IMR-90 (cell line): ENCODE data around the gene EHBP1. TPM values are rescaled to one million over a fixed set of nuclear protein-coding genes. Genes with fewer than 3 reads are reported as not detected.

Experiments
- ATAC-seq: fragments of 200-7000 bp; cut with Tn5 transposase; 2 replicates; pipeline ENCODE4 v1.9.1; 2020; ENCODE audit warnings: low read depth, mild to moderate bottlenecking, moderate library complexity
- BruUV-seq: library from RNA; stranded (reverse); fragments of 400-500 nt; replicated peaks from 2 replicates; lab custom pipeline; 2021; lab: Mats Ljungman, UMichigan
- CTCF ChIA-PET: fragments of 300-600 bp; formaldehyde crosslinking; extraction: SDS; loops from one replicate; lab custom pipeline; 2021; ENCODE audit warnings: antibody characterized with exemption; lab: Yijun Ruan, JAX
- POLR2A ChIA-PET: fragments of 300-600 bp; sonication (Branson Sonifier 250); formaldehyde crosslinking; loops from one replicate; lab custom pipeline; 2022; ENCODE audit warnings: antibody characterized with exemption; ENCODE audit not compliant: unreplicated experiment; lab: Charles Lee
- DNase-seq: peaks from one replicate; pipeline ENCODE4 v3.0.0; 2013
- H2AFZ ChIP-seq: replicated peaks from 2 replicates; pipeline ENCODE3; 2013; ENCODE audit warnings: low read length, mild to moderate bottlenecking; ENCODE audit not compliant: poor library complexity
- H2AK5ac ChIP-seq: 2 replicates; pipeline ENCODE4 v1.6.1; 2013; ENCODE audit warnings: low read depth, low read length, inconsistent platforms
- H2AK9ac ChIP-seq: replicated peaks from 2 replicates; pipeline ENCODE3; 2013; ENCODE audit warnings: mild to moderate bottlenecking, low read depth, low read length, moderate library complexity; ENCODE audit not compliant: poor library complexity
- H2BK120ac ChIP-seq: 2 replicates; pipeline ENCODE4 v1.6.1; 2013; ENCODE audit warnings: low read depth, low read length, inconsistent platforms
- H2BK15ac ChIP-seq: 3 replicates; pipeline ENCODE4 v1.6.1; 2013; ENCODE audit warnings: low read depth, low read length, inconsistent platforms
- H2BK20ac ChIP-seq: 2 replicates; pipeline ENCODE4 v1.6.1; 2013; ENCODE audit warnings: low read depth, mild to moderate bottlenecking, inconsistent platforms, low read length, moderate library complexity
- H2BK5ac ChIP-seq: 2 replicates; pipeline ENCODE4 v1.6.1; 2013; ENCODE audit warnings: mild to moderate bottlenecking, low read depth, low read length, inconsistent platforms; ENCODE audit not compliant: poor library complexity, severe bottlenecking
- H3K14ac ChIP-seq: replicated peaks from 2 replicates; pipeline ENCODE4 v1.6.1; 2013; ENCODE audit warnings: low read depth, low read length, inconsistent platforms
- H3K18ac ChIP-seq: 2 replicates; pipeline ENCODE4 v1.6.1; 2013; ENCODE audit warnings: low read depth, low read length, control low read depth
- H3K23ac ChIP-seq: 2 replicates; pipeline ENCODE4 v1.6.1; 2013; ENCODE audit warnings: low read depth, low read length, inconsistent platforms
- H3K27ac ChIP-seq: 2 replicates; pipeline ENCODE4 v1.5.1; 2013; ENCODE audit warnings: mild to moderate bottlenecking, control low read depth, low read length; ENCODE audit not compliant: insufficient read depth
- H3K27me3 ChIP-seq: 2 replicates; pipeline ENCODE4 v1.6.1; 2013; ENCODE audit warnings: low read length; ENCODE audit not compliant: control insufficient read depth, insufficient read depth
- H3K36me3 ChIP-seq: 2 replicates; pipeline ENCODE4 v1.6.1; 2013; ENCODE audit warnings: low read length, mixed read lengths; ENCODE audit not compliant: control insufficient read depth, insufficient read depth
- H3K4ac ChIP-seq: 2 replicates; pipeline ENCODE4 v1.6.1; 2013; ENCODE audit warnings: low read depth, low read length, inconsistent platforms
- H3K4me1 ChIP-seq: 2 replicates; pipeline ENCODE4 v1.6.1; 2013; ENCODE audit warnings: low read length, mixed read lengths; ENCODE audit not compliant: control insufficient read depth, insufficient read depth
- H3K4me2 ChIP-seq: 2 replicates; pipeline ENCODE4 v1.6.1; 2013; ENCODE audit warnings: low read depth, mild to moderate bottlenecking, control low read depth, low read length, moderate library complexity
- H3K4me3 ChIP-seq: 2 replicates; pipeline ENCODE4 v1.5.1; 2013; ENCODE audit warnings: low read depth, mild to moderate bottlenecking, control low read depth, low read length, moderate library complexity; ENCODE audit not compliant: insufficient read depth
- H3K56ac ChIP-seq: 2 replicates; pipeline ENCODE4 v1.6.1; 2013; ENCODE audit warnings: low read length, inconsistent platforms; ENCODE audit not compliant: insufficient read depth; ENCODE audit errors: extremely low read depth
- H3K79me1 ChIP-seq, 2 experiments: 2 replicates each; pipeline ENCODE4 v1.6.1; 2013; ENCODE audit warnings: low read length in 2 of 2, inconsistent platforms in 1 of 2, low read depth in 1 of 2
- H3K9ac ChIP-seq: 2 replicates; pipeline ENCODE4 v1.6.1; 2013; ENCODE audit warnings: low read depth, low read length, control low read depth
- H3K9me1 ChIP-seq: 2 replicates; pipeline ENCODE4 v1.6.1; 2013; ENCODE audit warnings: low read length, inconsistent platforms; ENCODE audit not compliant: insufficient read depth
- H3K9me3 ChIP-seq: 2 replicates; pipeline ENCODE4 v1.6.1; 2013; ENCODE audit warnings: low read length; ENCODE audit not compliant: control insufficient read depth, insufficient read depth
- H4K20me1 ChIP-seq: 2 replicates; pipeline ENCODE4 v1.6.1; 2013; ENCODE audit warnings: low read length, inconsistent platforms; ENCODE audit not compliant: insufficient read depth
- H4K5ac ChIP-seq: 2 replicates; pipeline ENCODE4 v1.6.1; 2013; ENCODE audit warnings: mild to moderate bottlenecking, low read depth, low read length, control low read depth
- H4K8ac ChIP-seq, 2 experiments: 2 replicates each; pipeline ENCODE4 v1.6.1; 2013; ENCODE audit warnings: low read depth in 2 of 2, low read length in 2 of 2, control low read depth in 1 of 2, inconsistent platforms in 1 of 2
- H4K91ac ChIP-seq: 2 replicates; pipeline ENCODE4 v1.6.1; 2013; ENCODE audit warnings: low read depth, low read length, inconsistent platforms; ENCODE audit not compliant: insufficient read depth
- BHLHE40 ChIP-seq: fragments of 150-350 bp; IDR thresholded peaks from 2 replicates; pipeline ENCODE4 v1.6.1; 2016; ENCODE audit warnings: mild to moderate bottlenecking, low read depth, low read length
- CEBPB ChIP-seq: IDR thresholded peaks from 2 replicates; pipeline ENCODE4 v1.6.1; 2012; ENCODE audit warnings: low read depth, low read length, improper control_type of control experiment
- CHD1 ChIP-seq: IDR thresholded peaks from 2 replicates; pipeline ENCODE4 v1.6.1; 2012; ENCODE audit warnings: low read depth, low read length, improper control_type of control experiment
- FOS ChIP-seq: fragments of 150-350 bp; IDR thresholded peaks from 2 replicates; pipeline ENCODE4 v1.6.1; 2016; ENCODE audit warnings: low read depth, low read length
- MAFK ChIP-seq: IDR thresholded peaks from 2 replicates; pipeline ENCODE4 v1.6.1; 2012; ENCODE audit warnings: low read depth, low read length, improper control_type of control experiment
- MAZ ChIP-seq: IDR thresholded peaks from 2 replicates; pipeline ENCODE4 v1.6.1; 2012; ENCODE audit warnings: low read depth, mild to moderate bottlenecking, low read length, improper control_type of control experiment, moderate library complexity, borderline replicate concordance
- MXI1 ChIP-seq: IDR thresholded peaks from 2 replicates; pipeline ENCODE4 v1.6.1; 2012; ENCODE audit warnings: low read depth, mild to moderate bottlenecking, low read length, moderate library complexity, borderline replicate concordance
- NFE2L2 ChIP-seq: fragments of 150-350 bp; IDR thresholded peaks from 2 replicates; pipeline ENCODE4 v1.6.1; 2016; ENCODE audit warnings: low read depth, mild to moderate bottlenecking, low read length
- POLR2A ChIP-seq: IDR thresholded peaks from 2 replicates; pipeline ENCODE4 v1.6.1; 2012; ENCODE audit warnings: mild to moderate bottlenecking, low read depth, low read length
- RAD21 ChIP-seq: IDR thresholded peaks from 2 replicates; pipeline ENCODE4 v1.6.1; 2012; ENCODE audit warnings: low read length, improper control_type of control experiment
- RCOR1 ChIP-seq: IDR thresholded peaks from 2 replicates; pipeline ENCODE4 v1.6.1; 2012; ENCODE audit warnings: mild to moderate bottlenecking, low read length, improper control_type of control experiment; ENCODE audit not compliant: insufficient replicate concordance
- RFX5 ChIP-seq: IDR thresholded peaks from 2 replicates; pipeline ENCODE4 v1.8.0; 2012; ENCODE audit warnings: low read depth, mild to moderate bottlenecking, low read length, moderate library complexity
- SMC3 ChIP-seq: fragments of 150-350 bp; IDR thresholded peaks from 2 replicates; pipeline ENCODE4 v1.6.1; 2016; ENCODE audit warnings: low read depth, mild to moderate bottlenecking, antibody characterized with exemption, low read length, moderate library complexity
- WGBS, 2 experiments: methylation state at CpG; one replicate each; pipeline versions ENCODE4 v1.1.5 to v1.1.7; 2013; ENCODE audit warnings: missing lambda C conversion rate in 2 of 2; ENCODE audit not compliant: insufficient read length in 1 of 2; ENCODE audit errors: extremely low coverage in 2 of 2; 5-methylcytosine and 5-hydroxymethylcytosine counted together
- dilution Hi-C: fragments of 300-500 bp; cut with HindIII; formaldehyde crosslinking; loops from one replicate; pipeline ENCODE4 v1.14.3; 2018; ENCODE audit warnings: low sequenced_read_pairs; ENCODE audit not compliant: unreplicated experiment
- in situ Hi-C: fragments of 300-500 bp; cut with MboI; formaldehyde crosslinking; loops from 3 replicates; pipeline ENCODE4 v1.14.3; 2019; ENCODE audit warnings: low sequenced_read_pairs, inconsistent platforms, mixed read lengths
- intact Hi-C: fragments of 100-400 bp; cut with micrococcal nuclease; formaldehyde crosslinking; loops from 2 replicates; pipeline ENCODE4 v1.10.0; 2022
- polyA plus RNA-seq, 3 experiments: library from polyadenylated mRNA; depleted of rRNA; stranded (reverse); fragments of >200 nt; gene quantifications; 2 replicates each; pipeline ENCODE4 v1.2.3, GENCODE V29; 2012; ENCODE audit warnings: low replicate concordance in 1 of 3
- total RNA-seq: library from RNA; depleted of rRNA; stranded (reverse); fragments of >200 nt; gene quantifications from 2 replicates; pipeline ENCODE4 v1.2.3, GENCODE V29; 2012
- TF ChIP-seq, protein P1 (sequence below): fragments of 150-350 bp; IDR thresholded peaks from 2 replicates; pipeline ENCODE4 v1.6.1; 2016; ENCODE audit warnings: low read depth, mild to moderate bottlenecking, low read length, moderate library complexity, borderline replicate concordance
- TF ChIP-seq, protein P2 (sequence below): fragments of 150-350 bp; IDR thresholded peaks from 2 replicates; pipeline ENCODE4 v1.6.1; 2017; ENCODE audit warnings: mild to moderate bottlenecking, antibody characterized with exemption, low read length, low read depth

EHBP1 gene
- total and polyA plus RNA-seq, 2 of the 4 experiments (the other 2 are of a cell fraction) = 28.3 to 44.4 TPM

- no peak overlapping the region for H4K5ac ChIP-seq
- H3K27me3 ChIP-seq = peaks cover 97% of the 10 kb centered on the region
- H3K14ac ChIP-seq = no peak overlapping the region
- no peak overlapping the region for H2AK9ac ChIP-seq
- ATAC-seq (no peak), DNase-seq (no peak)
- no peak overlapping the region for H2BK5ac ChIP-seq
- H4K91ac ChIP-seq = no peak overlapping the region
- peaks cover 7% of the 10 kb centered on the region for H3K4me1 ChIP-seq
- WGBS, 2 experiments = 77% methylated on average over 13 of the region's 27 CpGs; no CpG with 5 or more reads in 1 of the 2 experiments
- no peak overlapping the region for H3K56ac ChIP-seq
- no peak overlapping the region for H2BK120ac ChIP-seq
- H3K9ac ChIP-seq = no peak overlapping the region
- H4K20me1 ChIP-seq = peaks cover 19% of the 10 kb centered on the region; the same call in 1 of the 2 replicates
- peaks cover 3% of the 10 kb centered on the region; the same call in 1 of the 2 replicates for H3K9me1 ChIP-seq
- no peaks in the 10 kb centered on the region for H3K79me1 ChIP-seq
- intact Hi-C loops = no loop called here
- ChIA-PET CTCF (no interaction called here), POLR2A (no interaction called here)
- no peak overlapping the region for H2AFZ ChIP-seq
- H3K4me3 ChIP-seq = no peak overlapping the region
- H2BK15ac ChIP-seq = no peak overlapping the region
- in situ Hi-C loops = no loop called here
- TF ChIP-seq SMC3 (no peak), POLR2A (no peak), MAZ (no peak), MAFK (no peak), RAD21 (no peak), RFX5 (no peak), RCOR1 (no peak), FOS (no peak), NFE2L2 (no peak), MXI1 (no peak), CEBPB (no peak), BHLHE40 (no peak), CHD1 (no peak)
- TF ChIP-seq, protein P1, sequence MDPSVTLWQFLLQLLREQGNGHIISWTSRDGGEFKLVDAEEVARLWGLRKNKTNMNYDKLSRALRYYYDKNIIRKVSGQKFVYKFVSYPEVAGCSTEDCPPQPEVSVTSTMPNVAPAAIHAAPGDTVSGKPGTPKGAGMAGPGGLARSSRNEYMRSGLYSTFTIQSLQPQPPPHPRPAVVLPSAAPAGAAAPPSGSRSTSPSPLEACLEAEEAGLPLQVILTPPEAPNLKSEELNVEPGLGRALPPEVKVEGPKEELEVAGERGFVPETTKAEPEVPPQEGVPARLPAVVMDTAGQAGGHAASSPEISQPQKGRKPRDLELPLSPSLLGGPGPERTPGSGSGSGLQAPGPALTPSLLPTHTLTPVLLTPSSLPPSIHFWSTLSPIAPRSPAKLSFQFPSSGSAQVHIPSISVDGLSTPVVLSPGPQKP = no peak
- TF ChIP-seq, protein P2, sequence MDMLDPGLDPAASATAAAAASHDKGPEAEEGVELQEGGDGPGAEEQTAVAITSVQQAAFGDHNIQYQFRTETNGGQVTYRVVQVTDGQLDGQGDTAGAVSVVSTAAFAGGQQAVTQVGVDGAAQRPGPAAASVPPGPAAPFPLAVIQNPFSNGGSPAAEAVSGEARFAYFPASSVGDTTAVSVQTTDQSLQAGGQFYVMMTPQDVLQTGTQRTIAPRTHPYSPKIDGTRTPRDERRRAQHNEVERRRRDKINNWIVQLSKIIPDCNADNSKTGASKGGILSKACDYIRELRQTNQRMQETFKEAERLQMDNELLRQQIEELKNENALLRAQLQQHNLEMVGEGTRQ = no peak
- peaks cover 4% of the 10 kb centered on the region; the same call in 1 of the 2 replicates for H3K36me3 ChIP-seq
- H3K27ac ChIP-seq = no peak overlapping the region
- peaks cover 38% of the 10 kb centered on the region for H3K9me3 ChIP-seq
- no peak overlapping the region for H3K4ac ChIP-seq
- no peak overlapping the region for H2AK5ac ChIP-seq
- no peak overlapping the region for H2BK20ac ChIP-seq
- no peak overlapping the region for H4K8ac ChIP-seq
- no peak overlapping the region for H3K23ac ChIP-seq
- no peak overlapping the region for H3K4me2 ChIP-seq
- BruUV-seq = no TSS peak
- dilution Hi-C loops = no loop called here
- H3K18ac ChIP-seq = no peak overlapping the region
Measured at GRCh38 chr2:63052411-63053080, 347.0 kb downstream of the EHBP1 start.
